ENCODE results near the gene FTH1.

The FTH1 gene

GRCh38 chr11:61966734-61967115, 709 bp downstream of the FTH1 start:
- TF ChIP-seq ZFX (IDR thresholded peaks at IDR 0.05; ENCODE audit: borderline replicate concordance) (no peak), CTCF (IDR thresholded peaks at IDR 0.05) (no peak)
- H3K27ac ChIP-seq: peak overlapping the region; percentile 93

GRCh38 chr11:61964666-61965271, 2.7 kb downstream of the FTH1 start:
- H3K27ac ChIP-seq: peak overlapping the region; percentile 93

- no peak for TF ChIP-seq ZFX (IDR thresholded peaks at IDR 0.05; ENCODE audit: borderline replicate concordance)
- TF ChIP-seq CTCF (IDR thresholded peaks at IDR 0.05): no peak
- peak overlapping the region; percentile 25 for H3K27ac ChIP-seq
These were observed 3.3 kb downstream of the FTH1 start for GRCh38 chr11:61964058-61964665.

GRCh38 chr11:61963282-61964057, 4.0 kb downstream of the FTH1 start:
- peak overlapping the region; percentile 25 for H3K27ac ChIP-seq
- no peak for TF ChIP-seq ZFX (IDR thresholded peaks at IDR 0.05; ENCODE audit: borderline replicate concordance)
- TF ChIP-seq CTCF (IDR thresholded peaks at IDR 0.05): no peak

GRCh38 chr11:61963016-61963281, 4.5 kb downstream of the FTH1 start:
- peak overlapping the region; percentile 25; the same call in 1 of the 2 replicates for H3K27ac ChIP-seq
- TF ChIP-seq ZFX (IDR thresholded peaks at IDR 0.05; ENCODE audit: borderline replicate concordance) (no peak), CTCF (IDR thresholded peaks at IDR 0.05) (no peak)

GRCh38 chr11:61962213-61963015, 5.0 kb downstream of the FTH1 start:
- TF ChIP-seq ZFX (IDR thresholded peaks at IDR 0.05; ENCODE audit: borderline replicate concordance) (no peak), CTCF (IDR thresholded peaks at IDR 0.05) (no peak)
- peak overlapping the region; percentile 41; the same call in 1 of the 2 replicates for H3K27ac ChIP-seq

- peak overlapping the region; percentile 41 for H3K27ac ChIP-seq
- TF ChIP-seq CTCF (IDR thresholded peaks at IDR 0.05): no peak
These were observed 5.7 kb downstream of the FTH1 start for GRCh38 chr11:61961570-61962212.
